Loucy (cell line): ENCODE results near the gene FLT4.

Source experiments
- EZH2phosphoT487 ChIP-seq: fragments of 200-600 bp; IDR thresholded peaks from 2 replicates; pipeline ENCODE4 v1.6.1; 2018; ENCODE audit warnings: antibody characterized with exemption, mild to moderate bottlenecking, moderate library complexity, borderline replicate concordance
- TF ChIP-seq, protein P1 (sequence below): fragments of 200-600 bp; sonication (generic); conservative IDR thresholded peaks from 2 replicates; pipeline ENCODE4 v1.5.1; 2014; ENCODE audit warnings: mild to moderate bottlenecking, antibody characterized with exemption, low read length

GRCh38 chr5:180627386-180628120 is 21.8 kb downstream of the FLT4 start:
- TF ChIP-seq, protein P1, sequence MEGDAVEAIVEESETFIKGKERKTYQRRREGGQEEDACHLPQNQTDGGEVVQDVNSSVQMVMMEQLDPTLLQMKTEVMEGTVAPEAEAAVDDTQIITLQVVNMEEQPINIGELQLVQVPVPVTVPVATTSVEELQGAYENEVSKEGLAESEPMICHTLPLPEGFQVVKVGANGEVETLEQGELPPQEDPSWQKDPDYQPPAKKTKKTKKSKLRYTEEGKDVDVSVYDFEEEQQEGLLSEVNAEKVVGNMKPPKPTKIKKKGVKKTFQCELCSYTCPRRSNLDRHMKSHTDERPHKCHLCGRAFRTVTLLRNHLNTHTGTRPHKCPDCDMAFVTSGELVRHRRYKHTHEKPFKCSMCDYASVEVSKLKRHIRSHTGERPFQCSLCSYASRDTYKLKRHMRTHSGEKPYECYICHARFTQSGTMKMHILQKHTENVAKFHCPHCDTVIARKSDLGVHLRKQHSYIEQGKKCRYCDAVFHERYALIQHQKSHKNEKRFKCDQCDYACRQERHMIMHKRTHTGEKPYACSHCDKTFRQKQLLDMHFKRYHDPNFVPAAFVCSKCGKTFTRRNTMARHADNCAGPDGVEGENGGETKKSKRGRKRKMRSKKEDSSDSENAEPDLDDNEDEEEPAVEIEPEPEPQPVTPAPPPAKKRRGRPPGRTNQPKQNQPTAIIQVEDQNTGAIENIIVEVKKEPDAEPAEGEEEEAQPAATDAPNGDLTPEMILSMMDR = no peak
- no peak for TF ChIP-seq EZH2phosphoT487
